Measurements from ENCODE around the gene BBS1. TPM values are rescaled to one million over a fixed set of nuclear protein-coding genes. Genes with fewer than 3 reads are reported as not detected.

Gene BBS1
- total RNA-seq, 2 donors from 2014 or later: 90.3 to 114 TPM

DNA sequence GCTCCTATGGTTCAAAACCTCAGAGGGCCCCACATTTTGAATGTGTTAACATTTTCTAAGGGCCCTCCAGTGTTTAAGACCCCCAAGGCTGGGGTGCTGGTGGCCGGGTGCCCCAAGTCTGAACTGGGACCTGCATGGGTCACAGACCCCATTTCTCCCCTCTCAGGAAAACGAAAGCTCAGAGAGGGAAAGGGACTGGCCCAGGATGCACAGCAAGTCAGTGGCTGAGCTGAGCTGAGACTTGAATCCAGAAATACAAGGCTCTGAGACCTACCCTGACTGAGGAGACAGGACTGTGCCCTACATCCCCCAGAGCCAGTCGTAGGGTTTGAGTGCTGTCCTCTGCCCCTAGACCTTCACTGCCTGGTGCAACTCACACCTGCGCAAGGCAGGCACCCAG, 40.5 kb downstream of the BBS1 start:
- Histone ChIP-seq H3K36me3 (no peaks in the 10 kb centered on the region), H3K9me3 (no peaks in the 10 kb centered on the region), H3K27ac (no peak overlapping the region), H3K4me1 (ENCODE audit: control insufficient read depth in 1 of 2, low read depth in 2 of 2) (peaks cover 4 to 6% of the 10 kb centered on the region in 2 donors), H3K4me3 (no peak overlapping the region), H3K27me3 (replicated peaks; ENCODE audit: insufficient read depth) (no peaks in the 10 kb centered on the region)
- ATAC-seq (ENCODE audit: insufficient number of reproducible peaks, low FRiP score, low read depth) (no peak), DNase-seq (ENCODE audit: low spot score) (no peak)
- TF ChIP-seq, protein P1, sequence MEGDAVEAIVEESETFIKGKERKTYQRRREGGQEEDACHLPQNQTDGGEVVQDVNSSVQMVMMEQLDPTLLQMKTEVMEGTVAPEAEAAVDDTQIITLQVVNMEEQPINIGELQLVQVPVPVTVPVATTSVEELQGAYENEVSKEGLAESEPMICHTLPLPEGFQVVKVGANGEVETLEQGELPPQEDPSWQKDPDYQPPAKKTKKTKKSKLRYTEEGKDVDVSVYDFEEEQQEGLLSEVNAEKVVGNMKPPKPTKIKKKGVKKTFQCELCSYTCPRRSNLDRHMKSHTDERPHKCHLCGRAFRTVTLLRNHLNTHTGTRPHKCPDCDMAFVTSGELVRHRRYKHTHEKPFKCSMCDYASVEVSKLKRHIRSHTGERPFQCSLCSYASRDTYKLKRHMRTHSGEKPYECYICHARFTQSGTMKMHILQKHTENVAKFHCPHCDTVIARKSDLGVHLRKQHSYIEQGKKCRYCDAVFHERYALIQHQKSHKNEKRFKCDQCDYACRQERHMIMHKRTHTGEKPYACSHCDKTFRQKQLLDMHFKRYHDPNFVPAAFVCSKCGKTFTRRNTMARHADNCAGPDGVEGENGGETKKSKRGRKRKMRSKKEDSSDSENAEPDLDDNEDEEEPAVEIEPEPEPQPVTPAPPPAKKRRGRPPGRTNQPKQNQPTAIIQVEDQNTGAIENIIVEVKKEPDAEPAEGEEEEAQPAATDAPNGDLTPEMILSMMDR (IDR thresholded peaks at IDR 0.05): no peak

- Histone ChIP-seq H3K4me3 (no peak overlapping the region), H3K36me3 (no peaks in the 10 kb centered on the region), H3K4me1 (ENCODE audit: control insufficient read depth in 1 of 2, low read depth in 2 of 2) (peaks cover 6 to 10% of the 10 kb centered on the region in 2 donors), H3K27me3 (replicated peaks; ENCODE audit: insufficient read depth) (no peaks in the 10 kb centered on the region), H3K27ac (no peak overlapping the region), H3K9me3 (no peaks in the 10 kb centered on the region)
- DNase-seq (ENCODE audit: low spot score): no peak
- TF ChIP-seq, protein P1 (IDR thresholded peaks at IDR 0.05): no peak
- no peak for ATAC-seq (ENCODE audit: insufficient number of reproducible peaks, low FRiP score, low read depth)
Observed at GRCh38 chr11:66554602-66555001, 44.2 kb downstream of the BBS1 start.

DNA sequence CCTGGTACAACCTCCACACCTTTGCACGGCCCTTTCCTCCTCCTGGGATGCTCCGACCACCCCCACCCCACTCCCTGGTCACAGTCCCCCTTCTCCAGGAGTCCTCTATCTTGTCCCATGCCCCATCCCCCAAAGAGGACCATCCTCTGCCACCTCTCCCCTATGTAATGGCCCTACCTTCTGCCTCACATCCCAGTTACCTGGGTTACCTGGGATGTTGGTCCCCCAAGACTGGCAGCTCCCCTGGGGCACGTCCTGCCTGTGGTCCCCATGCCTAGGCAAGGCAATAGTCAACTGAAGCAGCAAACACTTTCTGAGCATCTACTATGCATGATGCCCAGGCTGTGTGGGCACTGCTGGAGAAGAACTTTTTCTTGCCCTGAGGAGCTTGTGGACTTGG, 45.0 kb downstream of the BBS1 start:
- no peaks in the 10 kb centered on the region for H3K36me3 ChIP-seq
- DNase-seq (ENCODE audit: low spot score): no peak
- ATAC-seq (ENCODE audit: insufficient number of reproducible peaks, low FRiP score, low read depth): no peak
- H3K27me3 ChIP-seq (replicated peaks; ENCODE audit: insufficient read depth): no peaks in the 10 kb centered on the region
- TF ChIP-seq, protein P1 (IDR thresholded peaks at IDR 0.05): no peak
- no peak overlapping the region for H3K27ac ChIP-seq
- no peaks in the 10 kb centered on the region for H3K9me3 ChIP-seq
- H3K4me3 ChIP-seq: no peak overlapping the region
- H3K4me1 ChIP-seq (ENCODE audit: control insufficient read depth in 1 of 2, low read depth in 2 of 2): peaks cover 6 to 10% of the 10 kb centered on the region in 2 donors

- Histone ChIP-seq H3K4me3 (no peak overlapping the region), H3K27me3 (replicated peaks; ENCODE audit: insufficient read depth) (no peaks in the 10 kb centered on the region), H3K9me3 (no peaks in the 10 kb centered on the region), H3K36me3 (no peaks in the 10 kb centered on the region), H3K4me1 (ENCODE audit: control insufficient read depth in 1 of 2, low read depth in 2 of 2) (peaks cover 6 to 10% of the 10 kb centered on the region in 2 donors), H3K27ac (no peak overlapping the region)
- no peak for ATAC-seq (ENCODE audit: insufficient number of reproducible peaks, low FRiP score, low read depth)
- TF ChIP-seq, protein P1 (IDR thresholded peaks at IDR 0.05): no peak
- DNase-seq (ENCODE audit: low spot score): no peak
Observed at GRCh38 chr11:66556086-66556485, 45.7 kb downstream of the BBS1 start.

GRCh38 chr11:66557733-66558326, 47.4 kb downstream of the BBS1 start:
- H3K4me1 ChIP-seq (ENCODE audit: control insufficient read depth in 1 of 2, low read depth in 2 of 2): peaks cover 6 to 10% of the 10 kb centered on the region in 2 donors
- TF ChIP-seq, protein P1 (IDR thresholded peaks at IDR 0.05): no peak
- no peak overlapping the region for H3K27ac ChIP-seq
- H3K36me3 ChIP-seq: no peaks in the 10 kb centered on the region
- no peaks in the 10 kb centered on the region for H3K9me3 ChIP-seq
- no peak overlapping the region for H3K4me3 ChIP-seq
- no peaks in the 10 kb centered on the region for H3K27me3 ChIP-seq (replicated peaks; ENCODE audit: insufficient read depth)
- no peak for DNase-seq (ENCODE audit: low spot score)
- no peak for ATAC-seq (ENCODE audit: insufficient number of reproducible peaks, low FRiP score, low read depth)

Data from thoracic aorta (tissue), 2 donors.